AG04449 (cell line): ENCODE results near the gene RPA3.

Source experiments
- CTCF ChIA-PET: fragments of 350-600 bp; formaldehyde crosslinking; extraction: SDS; loops from one replicate; lab custom pipeline; 2021; ENCODE audit warnings: antibody characterized with exemption; lab: Yijun Ruan, JAX
- POLR2A ChIA-PET: fragments of 400-600, 350-600 bp; formaldehyde crosslinking; extraction: SDS; loops from one replicate; lab custom pipeline; 2020; ENCODE audit warnings: antibody characterized with exemption, inconsistent platforms; lab: Yijun Ruan, JAX
- DNase-seq: peaks from one replicate; pipeline ENCODE4 v3.0.0-alpha.2; 2010; ENCODE audit warnings: low read depth, low spot score
- H3K4me3 ChIP-seq: 2 replicates; pipeline ENCODE4 v1.5.1; 2011; ENCODE audit warnings: low read depth, mild to moderate bottlenecking, control low read depth, low read length
- CTCF ChIP-seq: IDR thresholded peaks from one replicate; pipeline ENCODE4 v1.5.1; 2011; ENCODE audit warnings: mild to moderate bottlenecking, moderate library complexity, low read length, control low read depth, inconsistent platforms; ENCODE audit not compliant: insufficient read depth; ENCODE audit errors: missing control alignments

Gene RPA3

GRCh38 chr7:7641129-7641663, 77.2 kb downstream of the RPA3 start:
- no peak for DNase-seq
- CTCF ChIA-PET = interaction anchor here (0.7 to 2.5 kb wide), 8 partner anchors 10 to 576 kb away, joined by 3 to 12 read pairs (median 3); no protein-coding TSS in a partner anchor
- POLR2A ChIA-PET = interaction anchor here (1.0 kb wide), 1 partner anchor 549 kb away, joined by 3 read pairs; no protein-coding TSS in a partner anchor
- no peak for TF ChIP-seq CTCF
- H3K4me3 ChIP-seq = peak overlapping the region; percentile 99

- ChIA-PET POLR2A (interaction anchor here (0.5 to 1.0 kb wide), 3 partner anchors 37 to 550 kb away, joined by 3 to 5 read pairs (median 3); no protein-coding TSS in a partner anchor), CTCF (interaction anchor here (0.8 to 2.5 kb wide), 8 partner anchors 11 to 582 kb away, joined by 3 to 12 read pairs (median 3); no protein-coding TSS in a partner anchor)
- H3K4me3 ChIP-seq = peak within 1 kb of the TSS; percentile 99
- no peak for TF ChIP-seq CTCF
- peak; percentile 90 for DNase-seq
Measured at GRCh38 chr7:7640221-7641128, 77.9 kb downstream of the RPA3 start, which contains the start of gene UMAD1. Gene UMAD1, plus strand, starts transcription at chr7:7640752. Its CDS starts 32,620 bp downstream, at chr7:7673372.

GRCh38 chr7:7639847-7640220, 78.6 kb downstream of the RPA3 start:
- H3K4me3 ChIP-seq = peak overlapping the region; percentile 99
- CTCF ChIA-PET = interaction anchor here (0.8 to 2.3 kb wide), 5 partner anchors 11 to 582 kb away, joined by 3 to 8 read pairs (median 3); no protein-coding TSS in a partner anchor
- no peak for TF ChIP-seq CTCF
- no peak for DNase-seq
- POLR2A ChIA-PET = interaction anchor here (0.5 kb wide), 1 partner anchor 469 kb away, joined by 3 read pairs; no protein-coding TSS in a partner anchor

- DNase-seq = no peak
- ChIA-PET CTCF (interaction anchor here (1.5 to 2.3 kb wide), 4 partner anchors 12 to 551 kb away, joined by 3 to 8 read pairs (median 6); no protein-coding TSS in a partner anchor), POLR2A (no interaction called here)
- peak overlapping the region; percentile 99 for H3K4me3 ChIP-seq
- no peak for TF ChIP-seq CTCF
Measured at GRCh38 chr7:7639421-7639820, 79.0 kb downstream of the RPA3 start.

GRCh38 chr7:7630626-7631329, 87.6 kb downstream of the RPA3 start:
- no peak for DNase-seq
- ChIA-PET CTCF (interaction anchor here (1.3 kb wide), 1 partner anchor 592 kb away, joined by 3 read pairs; no protein-coding TSS in a partner anchor), POLR2A (no interaction called here)
- no peak for TF ChIP-seq CTCF
- no peak overlapping the region for H3K4me3 ChIP-seq
